Measurements from ENCODE around the gene PARM1. TPM values are rescaled to one million over a fixed set of nuclear protein-coding genes. Genes with fewer than 3 reads are reported as not detected.

Gene PARM1
- polyA plus RNA-seq, 1 of the 3 experiments (the other 2 are of a cell fraction) = not detected

DNA sequence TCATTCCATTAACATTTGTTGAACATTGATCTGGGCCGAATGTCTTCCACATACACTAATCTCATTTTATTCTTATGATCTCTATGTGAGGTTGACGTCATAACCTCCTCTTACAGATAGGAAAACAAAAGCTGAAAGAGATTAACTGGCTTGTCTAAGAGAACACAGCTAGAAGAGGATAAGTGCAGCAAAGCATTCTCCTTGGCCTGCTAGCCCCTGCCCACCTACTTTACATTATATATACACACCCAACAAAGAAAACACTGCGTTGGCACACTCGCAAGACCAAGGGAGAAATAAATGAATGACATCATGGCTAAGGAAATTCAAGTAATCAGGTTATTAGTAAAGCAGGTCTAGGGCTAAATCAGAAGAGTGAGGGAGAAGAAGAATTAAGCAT lies 138.4 kb downstream of the PARM1 start:
- H3K9me2 ChIP-seq = no peaks in the 10 kb centered on the region
- H2AFZ ChIP-seq (ENCODE audit: low read depth) = no peak overlapping the region
- CTCF ChIA-PET = no interaction called here
- DNase-seq = no peak
- H3F3A ChIP-seq (replicated peaks; ENCODE audit: insufficient read depth) = no peaks in the 10 kb centered on the region
- no peaks in the 10 kb centered on the region for H4K20me1 ChIP-seq (ENCODE audit: insufficient read depth)
- peaks cover 4% of the 10 kb centered on the region; the same call in 1 of the 2 replicates for H3K27me3 ChIP-seq (ENCODE audit: insufficient read depth)
- no peak overlapping the region for H3K4me2 ChIP-seq
- no peaks in the 10 kb centered on the region for H3K36me3 ChIP-seq (replicated peaks in 1 of 2; ENCODE audit: control insufficient read depth in 1 of 2, insufficient read depth in 2 of 2, low read length in 1 of 2)
- TF ChIP-seq, protein P1, sequence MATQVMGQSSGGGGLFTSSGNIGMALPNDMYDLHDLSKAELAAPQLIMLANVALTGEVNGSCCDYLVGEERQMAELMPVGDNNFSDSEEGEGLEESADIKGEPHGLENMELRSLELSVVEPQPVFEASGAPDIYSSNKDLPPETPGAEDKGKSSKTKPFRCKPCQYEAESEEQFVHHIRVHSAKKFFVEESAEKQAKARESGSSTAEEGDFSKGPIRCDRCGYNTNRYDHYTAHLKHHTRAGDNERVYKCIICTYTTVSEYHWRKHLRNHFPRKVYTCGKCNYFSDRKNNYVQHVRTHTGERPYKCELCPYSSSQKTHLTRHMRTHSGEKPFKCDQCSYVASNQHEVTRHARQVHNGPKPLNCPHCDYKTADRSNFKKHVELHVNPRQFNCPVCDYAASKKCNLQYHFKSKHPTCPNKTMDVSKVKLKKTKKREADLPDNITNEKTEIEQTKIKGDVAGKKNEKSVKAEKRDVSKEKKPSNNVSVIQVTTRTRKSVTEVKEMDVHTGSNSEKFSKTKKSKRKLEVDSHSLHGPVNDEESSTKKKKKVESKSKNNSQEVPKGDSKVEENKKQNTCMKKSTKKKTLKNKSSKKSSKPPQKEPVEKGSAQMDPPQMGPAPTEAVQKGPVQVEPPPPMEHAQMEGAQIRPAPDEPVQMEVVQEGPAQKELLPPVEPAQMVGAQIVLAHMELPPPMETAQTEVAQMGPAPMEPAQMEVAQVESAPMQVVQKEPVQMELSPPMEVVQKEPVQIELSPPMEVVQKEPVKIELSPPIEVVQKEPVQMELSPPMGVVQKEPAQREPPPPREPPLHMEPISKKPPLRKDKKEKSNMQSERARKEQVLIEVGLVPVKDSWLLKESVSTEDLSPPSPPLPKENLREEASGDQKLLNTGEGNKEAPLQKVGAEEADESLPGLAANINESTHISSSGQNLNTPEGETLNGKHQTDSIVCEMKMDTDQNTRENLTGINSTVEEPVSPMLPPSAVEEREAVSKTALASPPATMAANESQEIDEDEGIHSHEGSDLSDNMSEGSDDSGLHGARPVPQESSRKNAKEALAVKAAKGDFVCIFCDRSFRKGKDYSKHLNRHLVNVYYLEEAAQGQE (IDR thresholded peaks at IDR 0.05; ENCODE audit: low read depth, low read length) = no peak
- TF ChIP-seq TCF12 (IDR thresholded peaks at IDR 0.05) = no peak
- TF ChIP-seq, protein P2, sequence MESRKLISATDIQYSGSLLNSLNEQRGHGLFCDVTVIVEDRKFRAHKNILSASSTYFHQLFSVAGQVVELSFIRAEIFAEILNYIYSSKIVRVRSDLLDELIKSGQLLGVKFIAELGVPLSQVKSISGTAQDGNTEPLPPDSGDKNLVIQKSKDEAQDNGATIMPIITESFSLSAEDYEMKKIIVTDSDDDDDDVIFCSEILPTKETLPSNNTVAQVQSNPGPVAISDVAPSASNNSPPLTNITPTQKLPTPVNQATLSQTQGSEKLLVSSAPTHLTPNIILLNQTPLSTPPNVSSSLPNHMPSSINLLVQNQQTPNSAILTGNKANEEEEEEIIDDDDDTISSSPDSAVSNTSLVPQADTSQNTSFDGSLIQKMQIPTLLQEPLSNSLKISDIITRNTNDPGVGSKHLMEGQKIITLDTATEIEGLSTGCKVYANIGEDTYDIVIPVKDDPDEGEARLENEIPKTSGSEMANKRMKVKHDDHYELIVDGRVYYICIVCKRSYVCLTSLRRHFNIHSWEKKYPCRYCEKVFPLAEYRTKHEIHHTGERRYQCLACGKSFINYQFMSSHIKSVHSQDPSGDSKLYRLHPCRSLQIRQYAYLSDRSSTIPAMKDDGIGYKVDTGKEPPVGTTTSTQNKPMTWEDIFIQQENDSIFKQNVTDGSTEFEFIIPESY (IDR thresholded peaks at IDR 0.05; ENCODE audit: borderline replicate concordance, low read depth) = no peak
- no peak for TF ChIP-seq POLR2AphosphoS5 (IDR thresholded peaks at IDR 0.05; ENCODE audit: low read depth, low read length)
- no peak for TF ChIP-seq EZH2phosphoT487 (IDR thresholded peaks at IDR 0.05; ENCODE audit: borderline replicate concordance, low read depth)
- TF ChIP-seq MXI1 (IDR thresholded peaks at IDR 0.05; ENCODE audit: low read depth, low read length) = no peak
- TF ChIP-seq, protein P3, sequence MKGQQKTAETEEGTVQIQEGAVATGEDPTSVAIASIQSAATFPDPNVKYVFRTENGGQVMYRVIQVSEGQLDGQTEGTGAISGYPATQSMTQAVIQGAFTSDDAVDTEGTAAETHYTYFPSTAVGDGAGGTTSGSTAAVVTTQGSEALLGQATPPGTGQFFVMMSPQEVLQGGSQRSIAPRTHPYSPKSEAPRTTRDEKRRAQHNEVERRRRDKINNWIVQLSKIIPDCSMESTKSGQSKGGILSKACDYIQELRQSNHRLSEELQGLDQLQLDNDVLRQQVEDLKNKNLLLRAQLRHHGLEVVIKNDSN (IDR thresholded peaks at IDR 0.05; ENCODE audit: borderline replicate concordance, low read depth) = no peak
- TF ChIP-seq EP300 (IDR thresholded peaks at IDR 0.05; ENCODE audit: borderline replicate concordance in 1 of 2, low read depth in 1 of 2, low read length in 1 of 2) = no peak
- no peak for TF ChIP-seq NRF1 (IDR thresholded peaks at IDR 0.05; ENCODE audit: low read depth, low read length)
- TF ChIP-seq, protein P4, sequence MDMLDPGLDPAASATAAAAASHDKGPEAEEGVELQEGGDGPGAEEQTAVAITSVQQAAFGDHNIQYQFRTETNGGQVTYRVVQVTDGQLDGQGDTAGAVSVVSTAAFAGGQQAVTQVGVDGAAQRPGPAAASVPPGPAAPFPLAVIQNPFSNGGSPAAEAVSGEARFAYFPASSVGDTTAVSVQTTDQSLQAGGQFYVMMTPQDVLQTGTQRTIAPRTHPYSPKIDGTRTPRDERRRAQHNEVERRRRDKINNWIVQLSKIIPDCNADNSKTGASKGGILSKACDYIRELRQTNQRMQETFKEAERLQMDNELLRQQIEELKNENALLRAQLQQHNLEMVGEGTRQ (IDR thresholded peaks at IDR 0.05; ENCODE audit: borderline replicate concordance, low read depth, low read length) = no peak
- no peak for TF ChIP-seq RFX5 (IDR thresholded peaks at IDR 0.05; ENCODE audit: low read length)
- TF ChIP-seq ELF1 (IDR thresholded peaks at IDR 0.05) = no peak
- TF ChIP-seq, protein P5, sequence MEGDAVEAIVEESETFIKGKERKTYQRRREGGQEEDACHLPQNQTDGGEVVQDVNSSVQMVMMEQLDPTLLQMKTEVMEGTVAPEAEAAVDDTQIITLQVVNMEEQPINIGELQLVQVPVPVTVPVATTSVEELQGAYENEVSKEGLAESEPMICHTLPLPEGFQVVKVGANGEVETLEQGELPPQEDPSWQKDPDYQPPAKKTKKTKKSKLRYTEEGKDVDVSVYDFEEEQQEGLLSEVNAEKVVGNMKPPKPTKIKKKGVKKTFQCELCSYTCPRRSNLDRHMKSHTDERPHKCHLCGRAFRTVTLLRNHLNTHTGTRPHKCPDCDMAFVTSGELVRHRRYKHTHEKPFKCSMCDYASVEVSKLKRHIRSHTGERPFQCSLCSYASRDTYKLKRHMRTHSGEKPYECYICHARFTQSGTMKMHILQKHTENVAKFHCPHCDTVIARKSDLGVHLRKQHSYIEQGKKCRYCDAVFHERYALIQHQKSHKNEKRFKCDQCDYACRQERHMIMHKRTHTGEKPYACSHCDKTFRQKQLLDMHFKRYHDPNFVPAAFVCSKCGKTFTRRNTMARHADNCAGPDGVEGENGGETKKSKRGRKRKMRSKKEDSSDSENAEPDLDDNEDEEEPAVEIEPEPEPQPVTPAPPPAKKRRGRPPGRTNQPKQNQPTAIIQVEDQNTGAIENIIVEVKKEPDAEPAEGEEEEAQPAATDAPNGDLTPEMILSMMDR (IDR thresholded peaks at IDR 0.05) = no peak
- no peak overlapping the region for H3K27ac ChIP-seq (ENCODE audit: low read depth in 2 of 2, low read length in 1 of 2)
- no peak overlapping the region for H3K9ac ChIP-seq
- H3K79me2 ChIP-seq (ENCODE audit: insufficient read depth) = no peaks in the 10 kb centered on the region
- H3K4me1 ChIP-seq (ENCODE audit: control insufficient read depth in 1 of 2, insufficient read depth in 2 of 2, low read depth in 1 of 2, low read length in 1 of 2) = no peaks in the 10 kb centered on the region
- 7% methylated on average over 4 of the region's 4 CpGs for WGBS (ENCODE audit: low lambda C conversion rate)
- POLR2A ChIA-PET = no interaction called here
- H3K4me3 ChIP-seq (ENCODE audit: low read depth in 2 of 2, low read length in 1 of 2) = no peak overlapping the region
- no peaks in the 10 kb centered on the region for H3K9me3 ChIP-seq
